ENCODE measurements around the gene ASXL1. TPM values are rescaled to one million over a fixed set of nuclear protein-coding genes. Genes with fewer than 3 reads are reported as not detected.

ASXL1 gene
- total and polyA plus RNA-seq, 2 experiments from 2014 or later = 10.4 to 29.0 TPM

DNA sequence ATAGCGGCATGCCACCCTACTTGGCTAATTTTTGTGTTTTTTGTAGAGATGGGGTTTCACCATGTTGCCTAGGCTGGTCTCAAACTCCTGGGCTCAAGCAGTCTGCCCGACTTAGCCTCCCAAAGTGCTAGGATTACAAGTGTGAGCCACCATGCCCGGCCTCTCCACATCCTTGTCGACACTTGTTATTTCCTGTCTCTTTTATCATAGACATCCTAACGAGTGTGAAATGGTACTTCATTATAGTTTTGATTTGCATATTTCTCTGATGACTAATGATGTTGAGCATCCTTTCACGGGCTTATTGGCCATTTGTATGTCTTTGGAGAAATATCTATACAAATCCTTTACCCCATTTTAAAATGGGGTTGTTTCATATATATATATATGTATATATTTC, 39.0 kb upstream of the ASXL1 start:
- no peaks in the 10 kb centered on the region for H3K4me1 ChIP-seq (ENCODE audit: insufficient read depth)
- TF ChIP-seq CREB1 (CRISPR knock-in tag; IDR thresholded peaks at IDR 0.05; ENCODE audit: low read depth) (no peak), EZH2 (IDR thresholded peaks at IDR 0.05; ENCODE audit: low read depth, unreplicated experiment) (no peak), POLR2AphosphoS5 (IDR thresholded peaks at IDR 0.05; ENCODE audit: low read depth) (no peak), NANOG (IDR thresholded peaks at IDR 0.05; ENCODE audit: borderline replicate concordance) (no peak), ZNF114 (CRISPR knock-in tag; IDR thresholded peaks at IDR 0.05) (no peak), STAT1 (IDR thresholded peaks at IDR 0.05; ENCODE audit: unreplicated experiment) (no peak), JUNB (IDR thresholded peaks at IDR 0.05; ENCODE audit: unreplicated experiment) (no peak), ZNF331 (CRISPR knock-in tag; IDR thresholded peaks at IDR 0.05; ENCODE audit: low read depth) (no peak)
- TF ChIP-seq, protein P1, sequence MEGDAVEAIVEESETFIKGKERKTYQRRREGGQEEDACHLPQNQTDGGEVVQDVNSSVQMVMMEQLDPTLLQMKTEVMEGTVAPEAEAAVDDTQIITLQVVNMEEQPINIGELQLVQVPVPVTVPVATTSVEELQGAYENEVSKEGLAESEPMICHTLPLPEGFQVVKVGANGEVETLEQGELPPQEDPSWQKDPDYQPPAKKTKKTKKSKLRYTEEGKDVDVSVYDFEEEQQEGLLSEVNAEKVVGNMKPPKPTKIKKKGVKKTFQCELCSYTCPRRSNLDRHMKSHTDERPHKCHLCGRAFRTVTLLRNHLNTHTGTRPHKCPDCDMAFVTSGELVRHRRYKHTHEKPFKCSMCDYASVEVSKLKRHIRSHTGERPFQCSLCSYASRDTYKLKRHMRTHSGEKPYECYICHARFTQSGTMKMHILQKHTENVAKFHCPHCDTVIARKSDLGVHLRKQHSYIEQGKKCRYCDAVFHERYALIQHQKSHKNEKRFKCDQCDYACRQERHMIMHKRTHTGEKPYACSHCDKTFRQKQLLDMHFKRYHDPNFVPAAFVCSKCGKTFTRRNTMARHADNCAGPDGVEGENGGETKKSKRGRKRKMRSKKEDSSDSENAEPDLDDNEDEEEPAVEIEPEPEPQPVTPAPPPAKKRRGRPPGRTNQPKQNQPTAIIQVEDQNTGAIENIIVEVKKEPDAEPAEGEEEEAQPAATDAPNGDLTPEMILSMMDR (conservative IDR thresholded peaks at IDR 0.05; ENCODE audit: low read depth in 2 of 2) = no peak
- H3K79me2 ChIP-seq (replicated peaks; ENCODE audit: insufficient read depth) = no peaks in the 10 kb centered on the region
- H2AFZ ChIP-seq = no peak overlapping the region
- no peak overlapping the region for H3K4me2 ChIP-seq
- Mint-ChIP-seq H3K27ac (no peak overlapping the region), H3K4me1 (no peaks in the 10 kb centered on the region), H3K36me3 (ENCODE audit: low read depth) (peaks cover 13% of the 10 kb centered on the region), H3K4me3 (no peak overlapping the region), H3K9me3 (no peaks in the 10 kb centered on the region), H3K27me3 (ENCODE audit: insufficient read depth, low read depth, poor library complexity) (no peaks in the 10 kb centered on the region)
- no peaks in the 10 kb centered on the region for H3K9me2 ChIP-seq (ENCODE audit: insufficient read depth)
- peaks cover 9% of the 10 kb centered on the region for H3K36me3 ChIP-seq (ENCODE audit: insufficient read depth)
- no peak overlapping the region for H3K27ac ChIP-seq (ENCODE audit: low read depth)
- no peaks in the 10 kb centered on the region for H3K27me3 ChIP-seq (ENCODE audit: insufficient read depth)
- H3K4me3 ChIP-seq = no peak overlapping the region
- peaks cover 6% of the 10 kb centered on the region; the same call in 1 of the 2 replicates for H3F3A ChIP-seq (replicated peaks; ENCODE audit: low read depth)
- H4K20me1 ChIP-seq (replicated peaks; ENCODE audit: insufficient read depth) = peaks cover 33% of the 10 kb centered on the region
- no peak for ATAC-seq
- no peak for DNase-seq (ENCODE audit: low spot score)

DNA sequence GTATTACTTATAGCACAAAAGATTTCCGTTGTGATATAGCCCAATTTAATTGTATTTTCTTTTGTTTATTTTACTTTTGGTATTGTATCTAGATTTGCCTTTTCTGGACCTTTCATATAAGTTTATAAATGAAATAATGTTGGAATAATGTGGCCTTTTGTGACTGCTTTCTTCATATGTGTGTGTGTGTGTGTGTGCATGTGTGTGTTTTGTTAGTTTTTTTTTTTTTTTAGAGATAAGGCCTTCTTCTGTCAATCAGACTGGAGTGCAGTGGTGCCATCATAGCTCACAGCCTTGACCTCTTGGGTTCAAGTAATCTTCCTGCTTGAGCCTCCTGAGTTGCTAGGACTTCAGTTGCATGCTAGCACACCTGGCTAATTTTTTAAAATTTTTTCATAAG, 37.8 kb upstream of the ASXL1 start:
- H3F3A ChIP-seq (replicated peaks; ENCODE audit: low read depth) = peaks cover 11% of the 10 kb centered on the region; the same call in 1 of the 2 replicates
- no peak for TF ChIP-seq NANOG (IDR thresholded peaks at IDR 0.05; ENCODE audit: borderline replicate concordance)
- no peak for TF ChIP-seq POLR2AphosphoS5 (IDR thresholded peaks at IDR 0.05; ENCODE audit: low read depth)
- no peak for TF ChIP-seq ZNF331 (CRISPR knock-in tag; IDR thresholded peaks at IDR 0.05; ENCODE audit: low read depth)
- no peak for TF ChIP-seq ZNF114 (CRISPR knock-in tag; IDR thresholded peaks at IDR 0.05)
- no peak for TF ChIP-seq JUNB (IDR thresholded peaks at IDR 0.05; ENCODE audit: unreplicated experiment)
- TF ChIP-seq, protein P2, sequence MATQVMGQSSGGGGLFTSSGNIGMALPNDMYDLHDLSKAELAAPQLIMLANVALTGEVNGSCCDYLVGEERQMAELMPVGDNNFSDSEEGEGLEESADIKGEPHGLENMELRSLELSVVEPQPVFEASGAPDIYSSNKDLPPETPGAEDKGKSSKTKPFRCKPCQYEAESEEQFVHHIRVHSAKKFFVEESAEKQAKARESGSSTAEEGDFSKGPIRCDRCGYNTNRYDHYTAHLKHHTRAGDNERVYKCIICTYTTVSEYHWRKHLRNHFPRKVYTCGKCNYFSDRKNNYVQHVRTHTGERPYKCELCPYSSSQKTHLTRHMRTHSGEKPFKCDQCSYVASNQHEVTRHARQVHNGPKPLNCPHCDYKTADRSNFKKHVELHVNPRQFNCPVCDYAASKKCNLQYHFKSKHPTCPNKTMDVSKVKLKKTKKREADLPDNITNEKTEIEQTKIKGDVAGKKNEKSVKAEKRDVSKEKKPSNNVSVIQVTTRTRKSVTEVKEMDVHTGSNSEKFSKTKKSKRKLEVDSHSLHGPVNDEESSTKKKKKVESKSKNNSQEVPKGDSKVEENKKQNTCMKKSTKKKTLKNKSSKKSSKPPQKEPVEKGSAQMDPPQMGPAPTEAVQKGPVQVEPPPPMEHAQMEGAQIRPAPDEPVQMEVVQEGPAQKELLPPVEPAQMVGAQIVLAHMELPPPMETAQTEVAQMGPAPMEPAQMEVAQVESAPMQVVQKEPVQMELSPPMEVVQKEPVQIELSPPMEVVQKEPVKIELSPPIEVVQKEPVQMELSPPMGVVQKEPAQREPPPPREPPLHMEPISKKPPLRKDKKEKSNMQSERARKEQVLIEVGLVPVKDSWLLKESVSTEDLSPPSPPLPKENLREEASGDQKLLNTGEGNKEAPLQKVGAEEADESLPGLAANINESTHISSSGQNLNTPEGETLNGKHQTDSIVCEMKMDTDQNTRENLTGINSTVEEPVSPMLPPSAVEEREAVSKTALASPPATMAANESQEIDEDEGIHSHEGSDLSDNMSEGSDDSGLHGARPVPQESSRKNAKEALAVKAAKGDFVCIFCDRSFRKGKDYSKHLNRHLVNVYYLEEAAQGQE (IDR thresholded peaks at IDR 0.05; ENCODE audit: unreplicated experiment) = no peak
- no peak for TF ChIP-seq CREB1 (CRISPR knock-in tag; IDR thresholded peaks at IDR 0.05; ENCODE audit: low read depth)
- TF ChIP-seq, protein P1 (conservative IDR thresholded peaks at IDR 0.05; ENCODE audit: low read depth in 2 of 2) = no peak

More for the DNA sequence above, 37.8 kb upstream of the ASXL1 start:
- Mint-ChIP-seq H3K4me1 (no peaks in the 10 kb centered on the region), H3K27ac (no peak overlapping the region), H3K9me3 (no peaks in the 10 kb centered on the region), H3K27me3 (ENCODE audit: insufficient read depth, low read depth, poor library complexity) (no peaks in the 10 kb centered on the region), H3K4me3 (no peak overlapping the region), H3K36me3 (ENCODE audit: low read depth) (peaks cover 13% of the 10 kb centered on the region)
- Histone ChIP-seq H3K4me1 (ENCODE audit: insufficient read depth) (no peaks in the 10 kb centered on the region), H3K79me2 (replicated peaks; ENCODE audit: insufficient read depth) (no peaks in the 10 kb centered on the region), H3K36me3 (ENCODE audit: insufficient read depth) (peaks cover 9% of the 10 kb centered on the region), H3K4me3 (no peak overlapping the region), H2AFZ (no peak overlapping the region), H3K27me3 (ENCODE audit: insufficient read depth) (no peaks in the 10 kb centered on the region), H3K27ac (ENCODE audit: low read depth) (no peak overlapping the region), H4K20me1 (replicated peaks; ENCODE audit: insufficient read depth) (peaks cover 29% of the 10 kb centered on the region), H3K9me2 (ENCODE audit: insufficient read depth) (no peaks in the 10 kb centered on the region), H3K4me2 (no peak overlapping the region)
- no peak for DNase-seq (ENCODE audit: low spot score)
- no peak for ATAC-seq

Measured in GM23338 (cell line).